ENCODE results near the gene C4orf54. TPM values are rescaled to one million over a fixed set of nuclear protein-coding genes. Genes with fewer than 3 reads are reported as not detected.

C4orf54 gene
- polyA plus RNA-seq, 6 donors from 2014 or later, result not detected

GRCh38 chr4:99629962-99630554 lies 27.6 kb downstream of the C4orf54 start:
- Mint-ChIP-seq H3K36me3 (no peaks in the 10 kb centered on the region), H3K4me3 (no peak overlapping the region), H3K9me3 (no peaks in the 10 kb centered on the region), H3K27me3 (peaks cover 7 to 22% (median 15%) of the 10 kb centered on the region in 3 donors), H3K4me1 (no peaks in the 10 kb centered on the region), H3K27ac (no peak overlapping the region)
- ATAC-seq (ENCODE audit: low read depth in 2 of 2) (no peak), DNase-seq (no peak)

- Mint-ChIP-seq H3K27ac (no peak overlapping the region), H3K4me1 (no peaks in the 10 kb centered on the region), H3K36me3 (no peaks in the 10 kb centered on the region), H3K9me3 (no peaks in the 10 kb centered on the region), H3K27me3 (peaks cover 7 to 13% (median 12%) of the 10 kb centered on the region in 3 donors), H3K4me3 (no peak overlapping the region)
- DNase-seq, result no peak
- ATAC-seq (ENCODE audit: low read depth in 2 of 2), result no peak
Observed at GRCh38 chr4:99628040-99628439, 29.6 kb downstream of the C4orf54 start.

DNA sequence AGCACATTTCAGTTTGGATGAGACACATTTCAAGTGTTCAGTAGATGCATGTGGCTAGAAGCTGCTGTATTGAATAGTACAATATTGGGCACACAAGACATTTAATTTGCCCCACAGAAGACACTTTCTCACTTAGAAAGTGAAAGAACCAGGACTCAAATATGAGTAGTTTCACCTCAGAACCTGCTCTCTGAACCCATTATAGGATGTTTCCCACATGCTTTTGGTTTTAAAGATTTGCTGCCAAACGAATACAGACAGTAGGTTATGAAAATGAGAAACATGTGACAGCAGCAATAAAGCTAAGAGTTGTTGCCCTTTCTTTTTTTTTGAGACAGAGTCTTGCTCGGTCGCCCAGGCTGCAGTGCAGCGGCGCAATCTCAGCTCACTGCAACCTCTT lies 32.3 kb downstream of the C4orf54 start:
- peaks cover 0 to 4% (median 0%) of the 10 kb centered on the region in 3 donors for H3K27me3 Mint-ChIP-seq
- H3K9me3 Mint-ChIP-seq, result no peaks in the 10 kb centered on the region
- DNase-seq (no peak), ATAC-seq (ENCODE audit: low read depth in 2 of 2) (no peak)
- H3K36me3 Mint-ChIP-seq, result no peaks in the 10 kb centered on the region
- H3K4me3 Mint-ChIP-seq, result no peak overlapping the region
- H3K4me1 Mint-ChIP-seq, result no peaks in the 10 kb centered on the region
- no peak overlapping the region for H3K27ac Mint-ChIP-seq

DNA sequence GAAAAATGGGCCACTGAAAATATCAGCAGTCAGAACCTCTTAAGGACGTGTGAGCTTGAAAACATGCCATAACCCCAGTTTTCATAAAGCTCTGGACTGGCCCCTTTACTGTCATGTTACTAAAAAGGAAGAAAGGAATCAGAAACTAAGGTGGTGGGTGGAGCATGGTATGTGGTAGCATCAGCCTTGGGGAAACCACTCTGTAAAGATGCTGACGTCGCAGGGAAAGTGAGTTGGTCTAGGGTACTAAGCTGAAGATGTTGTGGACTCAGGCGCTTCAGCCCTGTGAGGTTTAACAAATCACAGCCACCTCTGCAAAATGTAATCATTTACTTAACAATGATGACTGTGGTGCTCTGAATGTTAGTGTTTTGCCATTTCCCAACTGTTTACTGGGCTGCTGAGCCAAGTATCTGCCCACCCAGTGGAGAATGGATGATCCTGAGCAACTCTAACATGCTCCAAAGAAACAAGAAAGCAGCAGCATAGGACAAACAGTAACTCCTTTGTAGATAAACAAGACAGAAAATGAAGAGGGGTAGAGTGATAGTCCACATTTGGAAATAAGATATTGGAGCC lies 33.4 kb downstream of the C4orf54 start:
- Mint-ChIP-seq H3K9me3 (no peaks in the 10 kb centered on the region), H3K27me3 (peaks cover 0 to 4% (median 0%) of the 10 kb centered on the region in 3 donors), H3K36me3 (no peaks in the 10 kb centered on the region), H3K4me1 (no peaks in the 10 kb centered on the region), H3K4me3 (no peak overlapping the region), H3K27ac (no peak overlapping the region)
- DNase-seq (no peak), ATAC-seq (ENCODE audit: low read depth in 2 of 2) (no peak)

DNA sequence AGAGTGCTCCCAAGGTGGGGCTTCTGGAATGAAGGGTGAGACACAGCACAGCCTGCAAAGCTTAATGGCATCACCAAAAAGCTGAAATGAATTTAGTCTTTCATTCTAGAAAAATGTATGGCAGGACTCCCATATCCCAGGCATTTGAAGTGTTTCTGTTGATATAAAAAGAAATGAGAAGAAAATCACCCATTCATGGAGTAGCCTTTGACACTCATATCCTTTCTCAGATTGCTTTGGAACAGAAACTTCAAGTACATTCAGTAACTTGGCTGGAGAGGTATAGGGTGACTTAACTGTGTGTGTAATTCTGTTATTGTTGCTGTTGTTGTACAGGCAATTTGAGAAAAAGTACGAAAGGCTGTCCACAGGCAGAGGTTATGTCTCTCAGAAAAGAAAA lies 35.3 kb downstream of the C4orf54 start:
- DNase-seq, result no peak
- Mint-ChIP-seq H3K4me1 (no peaks in the 10 kb centered on the region), H3K27me3 (peaks cover 0 to 8% (median 5%) of the 10 kb centered on the region in 3 donors), H3K9me3 (no peaks in the 10 kb centered on the region), H3K4me3 (no peak overlapping the region), H3K36me3 (no peaks in the 10 kb centered on the region), H3K27ac (no peak overlapping the region)
- no peak for ATAC-seq (ENCODE audit: low read depth in 2 of 2)

- H3K27ac Mint-ChIP-seq, result no peak overlapping the region
- no peaks in the 10 kb centered on the region for H3K9me3 Mint-ChIP-seq
- H3K4me3 Mint-ChIP-seq, result no peak overlapping the region
- no peak for ATAC-seq (ENCODE audit: low read depth in 2 of 2)
- no peaks in the 10 kb centered on the region for H3K4me1 Mint-ChIP-seq
- DNase-seq, result no peak
- H3K36me3 Mint-ChIP-seq, result no peaks in the 10 kb centered on the region
- H3K27me3 Mint-ChIP-seq, result peaks cover 0 to 15% (median 6%) of the 10 kb centered on the region in 3 donors
Observed at GRCh38 chr4:99617374-99617773, 40.3 kb downstream of the C4orf54 start.

DNA sequence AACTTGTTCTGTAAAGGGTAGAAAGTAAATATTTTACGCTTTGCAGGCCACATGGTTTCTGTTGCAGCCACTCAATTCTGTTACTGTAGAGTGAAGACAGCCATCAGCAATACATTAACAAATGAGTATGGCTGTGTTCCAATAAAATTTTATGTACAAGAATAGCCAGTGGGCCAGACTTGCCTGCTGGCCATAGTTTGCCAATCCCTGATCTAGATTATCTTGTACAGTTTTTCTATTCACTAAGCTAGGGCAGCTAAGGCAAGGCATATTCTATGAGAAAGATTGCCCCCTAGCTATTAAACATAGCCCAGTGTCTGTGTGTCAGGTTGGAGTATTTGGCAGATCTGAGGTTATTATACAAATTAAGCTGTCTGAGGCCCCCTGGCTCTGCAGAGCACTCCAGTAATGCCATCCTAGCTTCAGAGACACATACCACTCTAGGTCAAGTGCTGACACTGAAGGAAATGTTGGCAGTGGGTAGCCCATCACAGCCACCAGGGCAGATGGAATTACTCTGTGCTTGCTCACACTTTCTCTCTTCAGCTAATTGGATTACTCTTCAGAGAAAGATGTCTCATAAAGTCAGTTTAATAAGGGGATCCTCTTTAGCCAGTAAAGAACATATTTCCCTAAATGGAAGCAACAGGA lies 42.3 kb downstream of the C4orf54 start:
- H3K27ac Mint-ChIP-seq, result no peak overlapping the region

GRCh38 chr4:99614491-99614890 lies 43.1 kb downstream of the C4orf54 start:
- Mint-ChIP-seq H3K4me3 (no peak overlapping the region), H3K27me3 (peaks cover 4 to 22% (median 15%) of the 10 kb centered on the region in 3 donors), H3K36me3 (no peaks in the 10 kb centered on the region), H3K9me3 (no peaks in the 10 kb centered on the region), H3K4me1 (no peaks in the 10 kb centered on the region), H3K27ac (no peak overlapping the region)
- ATAC-seq (ENCODE audit: low read depth in 2 of 2) (no peak), DNase-seq (no peak)

More for the DNA sequence above, 42.3 kb downstream of the C4orf54 start:
- H3K36me3 Mint-ChIP-seq, result no peaks in the 10 kb centered on the region
- DNase-seq (no peak), ATAC-seq (ENCODE audit: low read depth in 2 of 2) (no peak)
- no peak overlapping the region for H3K4me3 Mint-ChIP-seq
- H3K27me3 Mint-ChIP-seq, result peaks cover 0 to 19% (median 12%) of the 10 kb centered on the region in 3 donors
- no peaks in the 10 kb centered on the region for H3K9me3 Mint-ChIP-seq
- H3K4me1 Mint-ChIP-seq, result no peaks in the 10 kb centered on the region

DNA sequence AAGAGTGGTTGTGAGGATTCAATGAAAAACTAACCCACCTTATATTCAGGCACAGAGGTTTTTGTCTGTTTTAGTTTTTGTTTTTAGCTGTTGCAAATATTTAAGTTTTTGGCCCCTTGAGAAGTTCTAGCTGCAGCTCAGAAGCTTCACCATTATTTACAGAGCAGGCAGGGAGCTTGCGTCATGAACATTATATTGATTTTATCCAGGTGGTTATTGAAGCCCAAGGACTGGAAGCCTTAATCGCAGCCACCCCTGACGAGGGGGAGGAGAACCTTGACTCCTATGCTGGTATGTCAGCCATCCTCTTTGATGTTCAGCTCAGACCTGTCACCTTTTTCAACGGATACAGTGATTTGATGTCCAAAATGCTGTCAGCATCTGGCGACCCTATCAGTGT lies 44.9 kb downstream of the C4orf54 start:
- no peak overlapping the region for H3K27ac Mint-ChIP-seq
- DNase-seq (no peak), ATAC-seq (ENCODE audit: low read depth in 2 of 2) (no peak)
- no peak overlapping the region for H3K4me3 Mint-ChIP-seq
- peaks cover 9 to 24% (median 19%) of the 10 kb centered on the region in 3 donors for H3K27me3 Mint-ChIP-seq
- H3K9me3 Mint-ChIP-seq, result peaks cover 0 to 3% (median 0%) of the 10 kb centered on the region in 7 donors
- no peaks in the 10 kb centered on the region for H3K4me1 Mint-ChIP-seq
- H3K36me3 Mint-ChIP-seq, result no peaks in the 10 kb centered on the region

GRCh38 chr4:99612281-99612680 lies 45.3 kb downstream of the C4orf54 start:
- H3K27ac Mint-ChIP-seq, result no peak overlapping the region
- no peak for ATAC-seq (ENCODE audit: low read depth in 2 of 2)
- H3K4me3 Mint-ChIP-seq, result no peak overlapping the region
- no peak for DNase-seq
- H3K36me3 Mint-ChIP-seq, result no peaks in the 10 kb centered on the region
- peaks cover 13 to 23% (median 20%) of the 10 kb centered on the region in 3 donors for H3K27me3 Mint-ChIP-seq
- H3K4me1 Mint-ChIP-seq, result no peaks in the 10 kb centered on the region
- H3K9me3 Mint-ChIP-seq, result peaks cover 0 to 7% (median 0%) of the 10 kb centered on the region in 7 donors

DNA sequence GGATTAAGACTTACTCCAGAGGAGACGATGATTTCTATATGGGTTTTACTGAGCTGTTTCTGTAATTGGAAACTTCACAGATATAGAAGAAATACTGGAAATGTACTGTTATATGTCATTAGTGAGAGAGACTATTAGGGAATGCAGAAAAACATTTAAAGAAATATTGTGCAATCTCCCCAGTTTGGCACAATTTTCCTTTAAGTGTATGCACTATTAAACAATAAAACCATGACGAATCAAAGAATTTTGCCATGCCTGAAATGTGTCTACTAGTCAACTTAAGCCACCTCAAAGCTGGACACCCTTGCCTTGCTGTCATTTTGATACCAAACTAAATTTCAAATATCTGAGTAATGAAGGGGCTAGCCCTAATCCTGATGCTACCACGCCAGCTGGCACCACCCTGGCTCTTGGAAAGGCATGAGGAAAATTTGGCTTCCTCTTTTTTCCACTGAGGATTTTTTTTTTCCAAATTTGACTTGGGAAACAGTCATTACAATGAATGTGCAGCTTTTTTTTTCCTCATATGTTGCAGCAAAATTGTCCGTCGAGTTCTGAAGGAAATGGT lies 46.9 kb downstream of the C4orf54 start:
- H3K36me3 Mint-ChIP-seq, result no peaks in the 10 kb centered on the region
- H3K9me3 Mint-ChIP-seq, result peaks cover 0 to 7% (median 0%) of the 10 kb centered on the region in 7 donors
- no peak for DNase-seq
- peaks cover 13 to 23% (median 15%) of the 10 kb centered on the region in 3 donors for H3K27me3 Mint-ChIP-seq
- ATAC-seq (ENCODE audit: low read depth in 2 of 2), result no peak
- no peak overlapping the region for H3K27ac Mint-ChIP-seq
- H3K4me3 Mint-ChIP-seq, result no peak overlapping the region
- no peaks in the 10 kb centered on the region for H3K4me1 Mint-ChIP-seq

- Mint-ChIP-seq H3K27ac (no peak overlapping the region), H3K27me3 (peaks cover 14 to 33% (median 31%) of the 10 kb centered on the region in 3 donors), H3K9me3 (peaks cover 0 to 7% (median 0%) of the 10 kb centered on the region in 7 donors), H3K36me3 (no peaks in the 10 kb centered on the region), H3K4me1 (no peaks in the 10 kb centered on the region), H3K4me3 (no peak overlapping the region)
- DNase-seq (no peak), ATAC-seq (ENCODE audit: low read depth in 2 of 2) (no peak)
Observed at GRCh38 chr4:99608417-99608816, 49.2 kb downstream of the C4orf54 start.

All from naive B cell (primary cell).